Upper lobe of left lung (tissue), 4 donors: Measurements from ENCODE around the gene TRIM66.

ENCODE experiments used
- EP300 ChIP-seq, 4 donors: sonication (generic); formaldehyde crosslinking; IDR thresholded peaks; one replicate each; pipeline ENCODE4 v1.5.1; 2017; ENCODE audit warnings: antibody characterized with exemption in 4 of 4, control low read depth in 2 of 4
- POLR2A ChIP-seq, 4 donors: fragments of 450-650 bp; IDR thresholded peaks; one replicate each; pipeline ENCODE4 v1.5.1; 2016 to 2017; ENCODE audit warnings: antibody characterized with exemption in 4 of 4, mild to moderate bottlenecking in 2 of 4
- TF ChIP-seq, protein P1 (sequence below), 6 experiments: fragments of 450-650 bp in 4 of 6; fragments of 200-600 bp in 2 of 6; sonication (generic) in 2 of 6; IDR thresholded peaks; one replicate each; pipeline ENCODE4 v1.5.1; 2016 to 2019; ENCODE audit warnings: antibody characterized with exemption in 6 of 6

DNA sequence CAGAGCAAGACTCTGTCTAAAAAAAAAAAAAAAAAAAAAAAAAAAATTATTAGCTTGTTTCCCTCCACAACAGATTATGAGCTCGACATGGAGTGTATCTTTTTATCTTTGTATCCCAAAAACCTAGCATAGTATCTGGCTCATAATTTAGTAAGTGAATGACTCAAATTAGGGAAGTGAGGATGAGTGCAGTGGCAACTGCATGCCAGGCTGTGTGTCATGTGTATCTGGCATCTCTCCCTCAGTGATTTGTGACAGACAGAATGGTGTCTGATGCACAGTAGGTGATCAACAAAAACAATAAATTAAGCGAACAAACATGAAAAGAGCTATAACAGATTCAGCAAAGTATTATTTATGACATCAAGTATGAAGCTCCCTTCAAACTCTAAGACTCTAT is 95.7 kb downstream of the TRIM66 start:
- TF ChIP-seq, protein P1, sequence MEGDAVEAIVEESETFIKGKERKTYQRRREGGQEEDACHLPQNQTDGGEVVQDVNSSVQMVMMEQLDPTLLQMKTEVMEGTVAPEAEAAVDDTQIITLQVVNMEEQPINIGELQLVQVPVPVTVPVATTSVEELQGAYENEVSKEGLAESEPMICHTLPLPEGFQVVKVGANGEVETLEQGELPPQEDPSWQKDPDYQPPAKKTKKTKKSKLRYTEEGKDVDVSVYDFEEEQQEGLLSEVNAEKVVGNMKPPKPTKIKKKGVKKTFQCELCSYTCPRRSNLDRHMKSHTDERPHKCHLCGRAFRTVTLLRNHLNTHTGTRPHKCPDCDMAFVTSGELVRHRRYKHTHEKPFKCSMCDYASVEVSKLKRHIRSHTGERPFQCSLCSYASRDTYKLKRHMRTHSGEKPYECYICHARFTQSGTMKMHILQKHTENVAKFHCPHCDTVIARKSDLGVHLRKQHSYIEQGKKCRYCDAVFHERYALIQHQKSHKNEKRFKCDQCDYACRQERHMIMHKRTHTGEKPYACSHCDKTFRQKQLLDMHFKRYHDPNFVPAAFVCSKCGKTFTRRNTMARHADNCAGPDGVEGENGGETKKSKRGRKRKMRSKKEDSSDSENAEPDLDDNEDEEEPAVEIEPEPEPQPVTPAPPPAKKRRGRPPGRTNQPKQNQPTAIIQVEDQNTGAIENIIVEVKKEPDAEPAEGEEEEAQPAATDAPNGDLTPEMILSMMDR (IDR thresholded peaks at IDR 0.05), result no peak
- TF ChIP-seq EP300 (IDR thresholded peaks at IDR 0.05) (no peak), POLR2A (IDR thresholded peaks at IDR 0.05) (no peak)
